GM23338 (cell line): Measurements from ENCODE around the gene DNAJC11. TPM values are rescaled to one million over a fixed set of nuclear protein-coding genes. Genes with fewer than 3 reads are reported as not detected.

Experiments
- ATAC-seq: fragments of 200-7000 bp; cut with Tn5 transposase; 3 replicates; pipeline ENCODE4 v1.9.1; 2020
- DNase-seq: peaks from one replicate; pipeline ENCODE4 v3.0.0-alpha.2; 2015; ENCODE audit warnings: low spot score
- H2AFZ ChIP-seq: fragments of 200-600 bp; sonication (generic); 2 replicates; pipeline ENCODE4 v1.8.0; 2016; ENCODE audit warnings: antibody characterized with exemption, mild to moderate bottlenecking, moderate library complexity
- H3F3A ChIP-seq: fragments of 200-600 bp; sonication (generic); replicated peaks from 2 replicates; pipeline ENCODE4 v1.8.0; 2017; ENCODE audit warnings: antibody characterized with exemption, mixed run types, low read depth
- H3K27ac ChIP-seq: fragments of 200-600 bp; sonication (generic); 2 replicates; pipeline ENCODE4 v1.6.1; 2016; ENCODE audit warnings: low read depth
- H3K27me3 ChIP-seq: fragments of 200-600 bp; sonication (generic); 2 replicates; pipeline ENCODE4 v1.8.0; 2016; ENCODE audit warnings: mild to moderate bottlenecking, mixed run types, moderate library complexity; ENCODE audit not compliant: insufficient read depth
- H3K36me3 ChIP-seq: fragments of 200-600 bp; sonication (generic); 2 replicates; pipeline ENCODE4 v1.8.0; 2016; ENCODE audit warnings: mild to moderate bottlenecking; ENCODE audit not compliant: insufficient read depth
- H3K4me1 ChIP-seq: fragments of 200-600 bp; sonication (generic); 2 replicates; pipeline ENCODE4 v1.8.0; 2016; ENCODE audit warnings: mild to moderate bottlenecking, moderate library complexity; ENCODE audit not compliant: insufficient read depth
- H3K4me2 ChIP-seq: fragments of 200-600 bp; sonication (generic); 2 replicates; pipeline ENCODE4 v1.7.1; 2017; ENCODE audit warnings: mixed run types
- H3K4me3 ChIP-seq: fragments of 200-600 bp; sonication (generic); 2 replicates; pipeline ENCODE4 v1.6.1; 2016; ENCODE audit warnings: mixed run types
- H3K79me2 ChIP-seq: fragments of 200-600 bp; sonication (generic); replicated peaks from 2 replicates; pipeline ENCODE4 v1.8.0; 2017; ENCODE audit warnings: mild to moderate bottlenecking; ENCODE audit not compliant: insufficient read depth
- H3K9me2 ChIP-seq: fragments of 200-600 bp; sonication (generic); 2 replicates; pipeline ENCODE4 v1.8.0; 2017; ENCODE audit not compliant: insufficient read depth
- H4K20me1 ChIP-seq: fragments of 200-600 bp; sonication (generic); replicated peaks from 2 replicates; pipeline ENCODE4 v1.8.0; 2017; ENCODE audit warnings: mild to moderate bottlenecking; ENCODE audit not compliant: insufficient read depth
- H3K27ac Mint-ChIP-seq: 2 replicates; pipeline ENCODE4 v1.8.0; 2020; ENCODE audit warnings: inconsistent platforms, mild to moderate bottlenecking, moderate library complexity, mixed read lengths
- H3K27me3 Mint-ChIP-seq: 3 replicates; pipeline ENCODE4 v1.8.0; 2022; ENCODE audit warnings: low read depth, mild to moderate bottlenecking, moderate library complexity, mixed read lengths, inconsistent platforms; ENCODE audit not compliant: insufficient read depth, poor library complexity
- H3K36me3 Mint-ChIP-seq: 3 replicates; pipeline ENCODE4 v1.8.0; 2021; ENCODE audit warnings: low read depth, mild to moderate bottlenecking, inconsistent platforms, moderate library complexity, mixed read lengths
- H3K4me1 Mint-ChIP-seq: 3 replicates; pipeline ENCODE4 v1.8.0; 2020; ENCODE audit warnings: mild to moderate bottlenecking, inconsistent platforms, mixed read lengths
- H3K4me3 Mint-ChIP-seq: 3 replicates; pipeline ENCODE4 v1.8.0; 2021; ENCODE audit warnings: moderate library complexity, mild to moderate bottlenecking, inconsistent platforms, mixed read lengths
- H3K9me3 Mint-ChIP-seq: 3 replicates; pipeline ENCODE4 v1.8.0; 2020; ENCODE audit warnings: moderate library complexity, mild to moderate bottlenecking, inconsistent platforms, mixed read lengths
- CREB1 ChIP-seq: fragments of 250-450 bp; sonication (Bioruptor Pico); IDR thresholded peaks from 2 replicates; pipeline ENCODE4 v1.5.0; 2020; ENCODE audit warnings: low read depth, mild to moderate bottlenecking, moderate library complexity
- EZH2 ChIP-seq: fragments of 200-600 bp; sonication (generic); IDR thresholded peaks from one replicate; pipeline ENCODE4 v1.8.0; 2017; ENCODE audit warnings: antibody characterized with exemption, mild to moderate bottlenecking, low read depth; ENCODE audit not compliant: unreplicated experiment
- JUNB ChIP-seq: IDR thresholded peaks from one replicate; pipeline ENCODE4 v1.6.1; 2016; ENCODE audit warnings: antibody characterized with exemption; ENCODE audit not compliant: unreplicated experiment
- NANOG ChIP-seq: IDR thresholded peaks from 2 replicates; pipeline ENCODE4 v1.6.1; 2016; ENCODE audit warnings: antibody characterized with exemption, borderline replicate concordance
- POLR2AphosphoS5 ChIP-seq: IDR thresholded peaks from 2 replicates; pipeline ENCODE4 v1.6.1; 2016; ENCODE audit warnings: antibody characterized with exemption, low read depth
- STAT1 ChIP-seq: IDR thresholded peaks from one replicate; pipeline ENCODE4 v1.6.1; 2016; ENCODE audit warnings: antibody characterized with exemption; ENCODE audit not compliant: unreplicated experiment
- ZNF331 ChIP-seq: fragments of 250-450 bp; sonication (Bioruptor Pico); IDR thresholded peaks from 2 replicates; pipeline ENCODE4 v1.5.0; 2020; ENCODE audit warnings: low read depth, mild to moderate bottlenecking, moderate library complexity
- long read RNA-seq: library from polyadenylated mRNA; unstranded; transcript quantifications from one replicate; pipeline ENCODE4 v2.0.0, GENCODE V29; 2020; ENCODE audit not compliant: unreplicated experiment
- polyA plus RNA-seq: library from polyadenylated mRNA; unstranded; fragments of >200 nt; fragmentation: Nextera tagmentation; extraction: Ambion mirVana; gene quantifications from 2 replicates; pipeline ENCODE4 v1.2.1, GENCODE V29; 2016
- total RNA-seq: library from RNA; depleted of rRNA; stranded (reverse); fragments of >200 nt; shearing (Covaris generic); gene quantifications from 2 replicates; pipeline ENCODE4 v1.2.3, GENCODE V29; 2014; rRNA removed
- TF ChIP-seq, protein P1 (sequence below): IDR thresholded peaks from 2 replicates; pipeline ENCODE4 v1.6.1; 2016; ENCODE audit warnings: antibody characterized with exemption
- TF ChIP-seq, protein P2 (sequence below): fragments of 250-450 bp; sonication (Bioruptor Pico); IDR thresholded peaks from 2 replicates; pipeline ENCODE4 v1.5.0; 2020; ENCODE audit warnings: mild to moderate bottlenecking, moderate library complexity
- TF ChIP-seq, protein P3 (sequence below), 2 experiments: fragments of 200-600 bp in 1 of 2; sonication (generic) in 1 of 2; conservative IDR thresholded peaks; 2 replicates each; pipeline versions ENCODE4 v1.5.1 to v1.6.1; 2016 to 2017; ENCODE audit warnings: antibody characterized with exemption in 2 of 2, low read depth in 2 of 2, mild to moderate bottlenecking in 2 of 2, moderate library complexity in 1 of 2

Gene DNAJC11, protein sequence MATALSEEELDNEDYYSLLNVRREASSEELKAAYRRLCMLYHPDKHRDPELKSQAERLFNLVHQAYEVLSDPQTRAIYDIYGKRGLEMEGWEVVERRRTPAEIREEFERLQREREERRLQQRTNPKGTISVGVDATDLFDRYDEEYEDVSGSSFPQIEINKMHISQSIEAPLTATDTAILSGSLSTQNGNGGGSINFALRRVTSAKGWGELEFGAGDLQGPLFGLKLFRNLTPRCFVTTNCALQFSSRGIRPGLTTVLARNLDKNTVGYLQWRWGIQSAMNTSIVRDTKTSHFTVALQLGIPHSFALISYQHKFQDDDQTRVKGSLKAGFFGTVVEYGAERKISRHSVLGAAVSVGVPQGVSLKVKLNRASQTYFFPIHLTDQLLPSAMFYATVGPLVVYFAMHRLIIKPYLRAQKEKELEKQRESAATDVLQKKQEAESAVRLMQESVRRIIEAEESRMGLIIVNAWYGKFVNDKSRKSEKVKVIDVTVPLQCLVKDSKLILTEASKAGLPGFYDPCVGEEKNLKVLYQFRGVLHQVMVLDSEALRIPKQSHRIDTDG
- total RNA-seq (67.2 and 69.8 TPM in 2 replicates), polyA plus RNA-seq (48.4 and 51.7 TPM in 2 replicates)
- long read RNA-seq, transcript DNAJC11-202 (16 exons, 3,311 nt) = major isoform, 23 of 39 reads
- long read RNA-seq, partial matches to known transcripts = 6 of 39 reads
- long read RNA-seq, other reads (novel, unspliced or antisense) = 8 of 39 reads

DNA sequence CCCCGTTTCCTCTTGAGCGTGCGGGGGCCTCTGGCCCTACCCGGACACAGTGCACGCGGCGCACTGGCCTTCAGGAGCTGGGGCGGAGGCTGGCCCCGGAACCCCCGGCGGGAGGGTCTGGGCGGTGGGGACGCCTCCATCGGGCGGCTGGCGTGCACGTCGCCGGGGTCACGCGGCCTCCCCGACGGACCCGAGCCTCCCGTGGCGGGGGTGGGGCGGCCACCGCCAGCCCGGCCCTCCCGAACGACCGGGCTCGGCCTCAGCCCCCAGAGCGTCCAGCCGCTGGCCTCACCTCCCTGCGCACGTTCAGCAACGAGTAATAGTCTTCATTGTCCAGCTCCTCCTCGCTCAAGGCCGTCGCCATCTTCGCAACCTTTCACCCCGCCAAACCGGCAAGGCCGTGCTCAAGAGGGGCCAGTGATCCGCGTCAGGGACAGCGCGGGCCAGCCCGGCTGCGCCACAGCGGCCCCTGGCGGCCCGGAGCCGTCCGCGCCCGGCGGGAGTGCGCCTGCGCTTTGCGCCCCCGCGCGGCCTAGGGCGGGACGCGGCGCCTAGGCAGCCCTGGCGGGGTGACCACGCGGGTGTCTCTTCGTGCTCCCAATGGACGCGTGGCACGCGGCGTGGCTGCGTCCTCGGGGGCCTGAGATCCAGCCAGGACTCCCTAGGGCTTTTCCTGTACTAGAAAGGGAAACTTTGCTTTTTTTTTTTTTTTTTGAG lies at the start of gene DNAJC11:
Gene DNAJC11, minus strand, starts transcription at position 380 of the 717 bp plus-strand sequence. Its CDS starts 16 bp downstream, at position 364.
- Mint-ChIP-seq H3K36me3 (no peaks in the 10 kb centered on the region), H3K4me1 (peaks cover 23% of the 10 kb centered on the region), H3K4me3 (peak within 1 kb of the TSS; percentile 97), H3K27me3 (peaks cover 4% of the 10 kb centered on the region), H3K9me3 (no peaks in the 10 kb centered on the region), H3K27ac (peak within 1 kb of the TSS; percentile 98)
- DNase-seq (peak; percentile 90), ATAC-seq (peak; percentile 93)
- Histone ChIP-seq H4K20me1 (peaks cover 7% of the 10 kb centered on the region), H3K79me2 (peaks cover 49% of the 10 kb centered on the region), H2AFZ (peak within 1 kb of the TSS; percentile 88), H3K27me3 (no peaks in the 10 kb centered on the region), H3K4me2 (peak within 1 kb of the TSS; percentile 100), H3F3A (peaks cover 2% of the 10 kb centered on the region; the same call in 1 of the 2 replicates), H3K4me1 (peaks cover 22% of the 10 kb centered on the region), H3K4me3 (peak within 1 kb of the TSS; percentile 98), H3K27ac (peak within 1 kb of the TSS; percentile 84), H3K36me3 (no peaks in the 10 kb centered on the region), H3K9me2 (no peaks in the 10 kb centered on the region)
- TF ChIP-seq, protein P1, sequence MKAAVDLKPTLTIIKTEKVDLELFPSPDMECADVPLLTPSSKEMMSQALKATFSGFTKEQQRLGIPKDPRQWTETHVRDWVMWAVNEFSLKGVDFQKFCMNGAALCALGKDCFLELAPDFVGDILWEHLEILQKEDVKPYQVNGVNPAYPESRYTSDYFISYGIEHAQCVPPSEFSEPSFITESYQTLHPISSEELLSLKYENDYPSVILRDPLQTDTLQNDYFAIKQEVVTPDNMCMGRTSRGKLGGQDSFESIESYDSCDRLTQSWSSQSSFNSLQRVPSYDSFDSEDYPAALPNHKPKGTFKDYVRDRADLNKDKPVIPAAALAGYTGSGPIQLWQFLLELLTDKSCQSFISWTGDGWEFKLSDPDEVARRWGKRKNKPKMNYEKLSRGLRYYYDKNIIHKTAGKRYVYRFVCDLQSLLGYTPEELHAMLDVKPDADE = peak; percentile 79
- TF ChIP-seq NANOG (no peak), STAT1 (no peak), JUNB (no peak), ZNF331 (CRISPR knock-in tag) (no peak), POLR2AphosphoS5 (peak; percentile 77), EZH2 (no peak), CREB1 (peak; percentile 86)
- TF ChIP-seq, protein P2, sequence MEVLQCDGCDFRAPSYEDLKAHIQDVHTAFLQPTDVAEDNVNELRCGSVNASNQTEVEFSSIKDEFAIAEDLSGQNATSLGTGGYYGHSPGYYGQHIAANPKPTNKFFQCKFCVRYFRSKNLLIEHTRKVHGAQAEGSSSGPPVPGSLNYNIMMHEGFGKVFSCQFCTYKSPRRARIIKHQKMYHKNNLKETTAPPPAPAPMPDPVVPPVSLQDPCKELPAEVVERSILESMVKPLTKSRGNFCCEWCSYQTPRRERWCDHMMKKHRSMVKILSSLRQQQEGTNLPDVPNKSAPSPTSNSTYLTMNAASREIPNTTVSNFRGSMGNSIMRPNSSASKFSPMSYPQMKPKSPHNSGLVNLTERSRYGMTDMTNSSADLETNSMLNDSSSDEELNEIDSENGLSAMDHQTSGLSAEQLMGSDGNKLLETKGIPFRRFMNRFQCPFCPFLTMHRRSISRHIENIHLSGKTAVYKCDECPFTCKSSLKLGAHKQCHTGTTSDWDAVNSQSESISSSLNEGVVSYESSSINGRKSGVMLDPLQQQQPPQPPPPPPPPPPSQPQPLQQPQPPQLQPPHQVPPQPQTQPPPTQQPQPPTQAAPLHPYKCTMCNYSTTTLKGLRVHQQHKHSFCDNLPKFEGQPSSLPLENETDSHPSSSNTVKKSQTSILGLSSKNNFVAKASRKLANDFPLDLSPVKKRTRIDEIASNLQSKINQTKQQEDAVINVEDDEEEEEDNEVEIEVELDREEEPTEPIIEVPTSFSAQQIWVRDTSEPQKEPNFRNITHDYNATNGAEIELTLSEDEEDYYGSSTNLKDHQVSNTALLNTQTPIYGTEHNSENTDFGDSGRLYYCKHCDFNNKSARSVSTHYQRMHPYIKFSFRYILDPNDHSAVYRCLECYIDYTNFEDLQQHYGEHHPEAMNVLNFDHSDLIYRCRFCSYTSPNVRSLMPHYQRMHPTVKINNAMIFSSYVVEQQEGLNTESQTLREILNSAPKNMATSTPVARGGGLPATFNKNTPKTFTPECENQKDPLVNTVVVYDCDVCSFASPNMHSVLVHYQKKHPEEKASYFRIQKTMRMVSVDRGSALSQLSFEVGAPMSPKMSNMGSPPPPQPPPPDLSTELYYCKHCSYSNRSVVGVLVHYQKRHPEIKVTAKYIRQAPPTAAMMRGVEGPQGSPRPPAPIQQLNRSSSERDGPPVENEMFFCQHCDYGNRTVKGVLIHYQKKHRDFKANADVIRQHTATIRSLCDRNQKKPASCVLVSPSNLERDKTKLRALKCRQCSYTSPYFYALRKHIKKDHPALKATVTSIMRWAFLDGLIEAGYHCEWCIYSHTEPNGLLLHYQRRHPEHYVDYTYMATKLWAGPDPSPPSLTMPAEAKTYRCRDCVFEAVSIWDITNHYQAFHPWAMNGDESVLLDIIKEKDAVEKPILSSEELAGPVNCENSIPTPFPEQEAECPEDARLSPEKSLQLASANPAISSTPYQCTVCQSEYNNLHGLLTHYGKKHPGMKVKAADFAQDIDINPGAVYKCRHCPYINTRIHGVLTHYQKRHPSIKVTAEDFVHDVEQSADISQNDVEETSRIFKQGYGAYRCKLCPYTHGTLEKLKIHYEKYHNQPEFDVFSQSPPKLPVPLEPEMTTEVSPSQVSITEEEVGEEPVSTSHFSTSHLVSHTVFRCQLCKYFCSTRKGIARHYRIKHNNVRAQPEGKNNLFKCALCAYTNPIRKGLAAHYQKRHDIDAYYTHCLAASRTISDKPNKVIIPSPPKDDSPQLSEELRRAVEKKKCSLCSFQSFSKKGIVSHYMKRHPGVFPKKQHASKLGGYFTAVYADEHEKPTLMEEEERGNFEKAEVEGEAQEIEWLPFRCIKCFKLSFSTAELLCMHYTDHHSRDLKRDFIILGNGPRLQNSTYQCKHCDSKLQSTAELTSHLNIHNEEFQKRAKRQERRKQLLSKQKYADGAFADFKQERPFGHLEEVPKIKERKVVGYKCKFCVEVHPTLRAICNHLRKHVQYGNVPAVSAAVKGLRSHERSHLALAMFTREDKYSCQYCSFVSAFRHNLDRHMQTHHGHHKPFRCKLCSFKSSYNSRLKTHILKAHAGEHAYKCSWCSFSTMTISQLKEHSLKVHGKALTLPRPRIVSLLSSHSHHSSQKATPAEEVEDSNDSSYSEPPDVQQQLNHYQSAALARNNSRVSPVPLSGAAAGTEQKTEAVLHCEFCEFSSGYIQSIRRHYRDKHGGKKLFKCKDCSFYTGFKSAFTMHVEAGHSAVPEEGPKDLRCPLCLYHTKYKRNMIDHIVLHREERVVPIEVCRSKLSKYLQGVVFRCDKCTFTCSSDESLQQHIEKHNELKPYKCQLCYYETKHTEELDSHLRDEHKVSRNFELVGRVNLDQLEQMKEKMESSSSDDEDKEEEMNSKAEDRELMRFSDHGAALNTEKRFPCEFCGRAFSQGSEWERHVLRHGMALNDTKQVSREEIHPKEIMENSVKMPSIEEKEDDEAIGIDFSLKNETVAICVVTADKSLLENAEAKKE = no peak
- TF ChIP-seq, protein P3, sequence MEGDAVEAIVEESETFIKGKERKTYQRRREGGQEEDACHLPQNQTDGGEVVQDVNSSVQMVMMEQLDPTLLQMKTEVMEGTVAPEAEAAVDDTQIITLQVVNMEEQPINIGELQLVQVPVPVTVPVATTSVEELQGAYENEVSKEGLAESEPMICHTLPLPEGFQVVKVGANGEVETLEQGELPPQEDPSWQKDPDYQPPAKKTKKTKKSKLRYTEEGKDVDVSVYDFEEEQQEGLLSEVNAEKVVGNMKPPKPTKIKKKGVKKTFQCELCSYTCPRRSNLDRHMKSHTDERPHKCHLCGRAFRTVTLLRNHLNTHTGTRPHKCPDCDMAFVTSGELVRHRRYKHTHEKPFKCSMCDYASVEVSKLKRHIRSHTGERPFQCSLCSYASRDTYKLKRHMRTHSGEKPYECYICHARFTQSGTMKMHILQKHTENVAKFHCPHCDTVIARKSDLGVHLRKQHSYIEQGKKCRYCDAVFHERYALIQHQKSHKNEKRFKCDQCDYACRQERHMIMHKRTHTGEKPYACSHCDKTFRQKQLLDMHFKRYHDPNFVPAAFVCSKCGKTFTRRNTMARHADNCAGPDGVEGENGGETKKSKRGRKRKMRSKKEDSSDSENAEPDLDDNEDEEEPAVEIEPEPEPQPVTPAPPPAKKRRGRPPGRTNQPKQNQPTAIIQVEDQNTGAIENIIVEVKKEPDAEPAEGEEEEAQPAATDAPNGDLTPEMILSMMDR (conservative IDR thresholded peaks at IDR 0.05; ENCODE audit: low read depth in 2 of 2) = peak; percentile 58 to 90
